Epithelial cell of esophagus (primary cell): ENCODE measurements around the gene SHMT2.

Experiments
- DNase-seq: peaks from one replicate; pipeline ENCODE4 v3.0.0; 2010; ENCODE audit warnings: low read depth
- H3K4me3 ChIP-seq: 2 replicates; pipeline ENCODE4 v1.5.1; 2011; ENCODE audit warnings: mild to moderate bottlenecking, low read length, control low read depth
- TF ChIP-seq, protein P1 (sequence below): IDR thresholded peaks from 2 replicates; pipeline ENCODE4 v1.5.1; 2011; ENCODE audit warnings: low read depth, mild to moderate bottlenecking, low read length, control low read depth, inconsistent platforms; ENCODE audit not compliant: insufficient read depth; ENCODE audit errors: missing control alignments

The SHMT2 gene

DNA sequence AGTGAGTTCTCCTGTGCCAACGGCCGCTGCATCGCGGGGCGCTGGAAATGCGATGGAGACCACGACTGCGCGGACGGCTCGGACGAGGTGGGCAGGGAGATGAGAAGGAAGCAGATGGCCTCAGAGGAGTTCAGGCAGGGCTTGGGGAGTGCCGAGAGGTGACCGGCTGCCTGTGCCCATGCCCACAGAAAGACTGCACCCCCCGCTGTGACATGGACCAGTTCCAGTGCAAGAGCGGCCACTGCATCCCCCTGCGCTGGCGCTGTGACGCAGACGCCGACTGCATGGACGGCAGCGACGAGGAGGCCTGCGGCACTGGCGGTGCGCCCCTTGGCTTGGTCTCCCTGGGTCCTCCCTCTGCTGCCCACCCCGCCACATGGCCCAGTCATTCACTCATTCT is 26.3 kb upstream of the SHMT2 start:
- no peak for DNase-seq
- TF ChIP-seq, protein P1, sequence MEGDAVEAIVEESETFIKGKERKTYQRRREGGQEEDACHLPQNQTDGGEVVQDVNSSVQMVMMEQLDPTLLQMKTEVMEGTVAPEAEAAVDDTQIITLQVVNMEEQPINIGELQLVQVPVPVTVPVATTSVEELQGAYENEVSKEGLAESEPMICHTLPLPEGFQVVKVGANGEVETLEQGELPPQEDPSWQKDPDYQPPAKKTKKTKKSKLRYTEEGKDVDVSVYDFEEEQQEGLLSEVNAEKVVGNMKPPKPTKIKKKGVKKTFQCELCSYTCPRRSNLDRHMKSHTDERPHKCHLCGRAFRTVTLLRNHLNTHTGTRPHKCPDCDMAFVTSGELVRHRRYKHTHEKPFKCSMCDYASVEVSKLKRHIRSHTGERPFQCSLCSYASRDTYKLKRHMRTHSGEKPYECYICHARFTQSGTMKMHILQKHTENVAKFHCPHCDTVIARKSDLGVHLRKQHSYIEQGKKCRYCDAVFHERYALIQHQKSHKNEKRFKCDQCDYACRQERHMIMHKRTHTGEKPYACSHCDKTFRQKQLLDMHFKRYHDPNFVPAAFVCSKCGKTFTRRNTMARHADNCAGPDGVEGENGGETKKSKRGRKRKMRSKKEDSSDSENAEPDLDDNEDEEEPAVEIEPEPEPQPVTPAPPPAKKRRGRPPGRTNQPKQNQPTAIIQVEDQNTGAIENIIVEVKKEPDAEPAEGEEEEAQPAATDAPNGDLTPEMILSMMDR, result no peak
- no peak overlapping the region for H3K4me3 ChIP-seq

DNA sequence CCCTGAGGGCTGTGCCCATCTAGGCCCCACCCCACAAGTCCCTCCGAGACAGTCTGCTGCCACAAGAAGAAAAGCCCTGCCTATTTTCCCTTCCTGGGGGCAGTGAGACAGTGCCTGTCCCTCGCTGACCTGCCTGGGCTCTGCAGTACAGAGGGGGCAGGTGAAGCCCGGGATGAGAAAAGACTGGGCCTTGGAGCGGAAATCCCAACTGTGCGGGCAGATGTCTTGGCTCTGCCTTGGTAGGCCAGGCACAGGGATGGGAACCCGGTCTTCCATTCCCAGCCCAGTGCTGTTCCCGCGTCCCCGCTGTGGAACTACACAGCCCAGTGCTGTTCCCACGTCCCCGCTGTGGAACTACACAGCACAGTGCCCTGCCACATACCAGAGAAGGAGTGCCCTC is 25.7 kb upstream of the SHMT2 start:
- DNase-seq, result no peak
- TF ChIP-seq, protein P1, result no peak
- H3K4me3 ChIP-seq, result no peak overlapping the region

DNA sequence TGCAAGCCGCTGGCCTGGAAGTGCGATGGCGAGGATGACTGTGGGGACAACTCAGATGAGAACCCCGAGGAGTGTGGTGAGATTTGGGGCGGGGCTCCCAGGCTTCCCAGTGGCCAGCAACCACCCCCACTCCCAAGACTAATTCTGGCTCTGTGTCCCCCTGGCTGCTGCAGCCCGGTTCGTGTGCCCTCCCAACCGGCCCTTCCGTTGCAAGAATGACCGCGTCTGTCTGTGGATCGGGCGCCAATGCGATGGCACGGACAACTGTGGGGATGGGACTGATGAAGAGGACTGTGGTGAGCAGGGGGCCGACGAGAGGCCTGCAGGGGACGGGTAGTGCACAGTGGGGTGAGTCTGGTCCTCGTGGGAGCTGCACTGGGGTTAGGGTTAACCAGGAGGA is 25.1 kb upstream of the SHMT2 start:
- TF ChIP-seq, protein P1, result no peak
- no peak overlapping the region for H3K4me3 ChIP-seq
- no peak for DNase-seq

DNA sequence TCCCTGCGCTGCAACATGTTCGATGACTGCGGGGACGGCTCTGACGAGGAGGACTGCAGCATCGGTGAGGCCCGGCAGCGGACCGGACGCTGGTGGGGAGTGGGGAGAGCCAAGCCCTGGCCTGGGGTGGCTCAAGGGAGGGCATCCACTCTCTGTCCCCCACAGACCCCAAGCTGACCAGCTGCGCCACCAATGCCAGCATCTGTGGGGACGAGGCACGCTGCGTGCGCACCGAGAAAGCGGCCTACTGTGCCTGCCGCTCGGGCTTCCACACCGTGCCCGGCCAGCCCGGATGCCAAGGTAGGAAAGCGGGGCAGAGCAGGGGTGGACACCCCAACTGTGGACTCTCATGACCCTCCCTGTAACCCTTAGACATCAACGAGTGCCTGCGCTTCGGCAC is 24.3 kb upstream of the SHMT2 start:
- no peak for DNase-seq
- TF ChIP-seq, protein P1, result no peak
- no peak overlapping the region for H3K4me3 ChIP-seq

DNA sequence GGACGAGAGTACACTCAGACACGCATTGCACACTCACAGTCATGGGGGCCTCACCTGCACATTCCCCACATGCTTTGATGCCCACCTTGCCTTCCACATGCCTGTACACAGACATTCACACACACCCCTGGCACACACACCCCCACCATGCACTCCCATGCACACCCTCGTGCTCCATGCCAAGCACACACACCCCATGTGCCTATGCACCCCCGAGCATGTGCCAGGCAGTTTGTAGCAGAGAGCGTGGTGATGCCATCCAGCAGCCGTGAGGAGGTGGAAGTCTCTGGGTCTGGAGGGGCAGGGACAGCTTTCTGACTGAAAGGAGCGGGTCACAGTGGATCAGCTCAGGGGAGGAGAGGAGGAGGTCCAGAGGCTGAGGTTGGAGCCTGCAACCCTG is 23.6 kb upstream of the SHMT2 start:
- TF ChIP-seq, protein P1, result no peak
- no peak for DNase-seq
- no peak overlapping the region for H3K4me3 ChIP-seq

DNA sequence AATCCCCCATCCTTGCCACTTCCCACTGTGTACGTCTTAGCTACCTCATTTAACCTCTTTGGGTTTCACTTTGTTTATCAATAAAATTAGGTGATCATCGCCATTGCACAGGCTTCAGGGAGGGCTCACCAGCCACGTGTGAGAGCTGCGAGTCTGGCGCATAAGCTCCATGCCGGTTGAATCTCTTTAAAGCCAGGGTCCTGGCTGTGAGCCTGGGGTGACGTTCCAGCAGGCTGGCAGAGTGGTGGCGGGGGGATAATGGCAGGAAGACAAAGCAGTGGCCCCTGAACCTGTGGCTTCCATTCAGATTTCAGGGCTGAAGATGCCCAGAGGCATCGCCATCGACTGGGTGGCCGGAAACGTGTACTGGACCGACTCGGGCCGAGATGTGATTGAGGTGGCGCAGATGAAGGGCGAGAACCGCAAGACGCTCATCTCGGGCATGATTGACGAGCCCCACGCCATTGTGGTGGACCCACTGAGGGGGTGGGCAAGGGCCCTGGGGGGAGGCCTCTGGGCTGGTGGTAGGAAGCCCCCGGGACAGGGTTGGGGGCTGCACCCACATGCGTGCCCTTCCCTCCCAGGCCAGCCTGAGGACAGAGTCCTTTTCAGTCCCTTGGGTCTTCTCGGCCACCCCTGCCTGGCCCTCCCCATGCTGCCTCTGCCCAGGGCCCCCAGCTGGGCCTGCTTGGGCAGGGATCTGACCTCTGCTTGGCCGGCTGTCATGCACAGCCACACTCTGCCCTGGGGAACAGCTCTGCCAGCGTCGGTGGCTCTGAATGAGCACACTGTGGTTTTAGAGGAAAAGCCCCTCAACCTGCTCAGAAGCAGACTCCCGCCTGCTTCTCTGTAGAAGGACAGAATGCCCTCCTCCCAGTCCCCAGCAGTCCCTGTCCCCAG is 21.5 kb upstream of the SHMT2 start:
- TF ChIP-seq, protein P1, result no peak
- H3K4me3 ChIP-seq, result no peak overlapping the region
- DNase-seq, result no peak
